K562 (cell line): ENCODE measurements around the gene CALU. TPM values are rescaled to one million over a fixed set of nuclear protein-coding genes. Genes with fewer than 3 reads are reported as not detected.

ENCODE experiments used
- ELF4 ChIP-seq: fragments of 450-650 bp; formaldehyde crosslinking; IDR thresholded peaks from 2 replicates; pipeline ENCODE4 v1.4.0; 2022; ENCODE audit warnings: missing genetic modification characterization
- KLF1 ChIP-seq: fragments of 450-650 bp; IDR thresholded peaks from 2 replicates; pipeline ENCODE4 v1.6.1; 2016; ENCODE audit warnings: missing genetic modification characterization, missing compliant biosample characterization
- PRMT5 ChIP-seq: sonication (generic); formaldehyde crosslinking; IDR thresholded peaks from 2 replicates; pipeline ENCODE4 v1.5.0; 2020; ENCODE audit warnings: missing genetic modification reagents
- RFX5 ChIP-seq: IDR thresholded peaks from 2 replicates; pipeline ENCODE4 v1.6.1; 2011; ENCODE audit warnings: low read depth, mild to moderate bottlenecking, improper control_type of control experiment, low read length
- RHOXF2B ChIP-seq: fragments of 250-450 bp; sonication (Bioruptor Pico); conservative IDR thresholded peaks from 2 replicates; pipeline ENCODE4 v1.5.1; 2021
- SAFB ChIP-seq: fragments of 200-400 bp; formaldehyde crosslinking; IDR thresholded peaks from 2 replicates; pipeline ENCODE4 v1.6.1; 2017; ENCODE audit warnings: low read depth, low read length, borderline replicate concordance
- SMARCB1 ChIP-seq: IDR thresholded peaks from 2 replicates; pipeline ENCODE4 v1.6.1; 2011; ENCODE audit warnings: improper control_type of control experiment, low read depth; ENCODE audit not compliant: insufficient read length
- SP2 ChIP-seq: IDR thresholded peaks from 2 replicates; pipeline ENCODE4 v1.6.1; 2011; ENCODE audit warnings: mild to moderate bottlenecking, low read depth, low read length, moderate library complexity; ENCODE audit not compliant: poor library complexity, severe bottlenecking; ENCODE audit errors: extremely low read depth
- TARDBP ChIP-seq: fragments of 450-650 bp; IDR thresholded peaks from 2 replicates; pipeline ENCODE4 v1.6.1; 2016
- ZNF584 ChIP-seq: fragments of 200-800 bp; sonication (Bioruptor generic); IDR thresholded peaks from 2 replicates; pipeline ENCODE4 v1.6.1; 2016; ENCODE audit warnings: low read depth, mild to moderate bottlenecking, missing genetic modification characterization, missing compliant biosample characterization
- ZNF668 ChIP-seq: fragments of 250-450 bp; sonication (Bioruptor Pico); IDR thresholded peaks from 2 replicates; pipeline ENCODE4 v1.8.0; 2022; ENCODE audit warnings: mild to moderate bottlenecking, inconsistent platforms
- polyA plus RNA-seq, 8 experiments: library from polyadenylated mRNA; depleted of rRNA in 4 of 8; stranded (reverse) in 5 of 8; unstranded in 3 of 8; fragments of >200 nt; fragmentation: Nextera tagmentation in 2 of 8; fragmentation: Illumina TruSeq in 1 of 8; extraction: Ambion mirVana in 2 of 8; extraction: Trizol in 1 of 8; gene quantifications; 2 replicates each; pipeline versions ENCODE4 v1.2.1 to v1.2.3, GENCODE V29; 2011 to 2014; ENCODE audit warnings: inconsistent platforms in 1 of 8, missing spikeins in 1 of 8
- total RNA-seq, 7 experiments: library from RNA; depleted of rRNA in 6 of 7; stranded (reverse); fragments of >200 nt in 6 of 7; fragmentation: Illumina TruSeq in 2 of 7; extraction: Trizol in 2 of 7; gene quantifications; 2 replicates each; pipeline versions ENCODE4 v1.2.1 to v1.2.3, GENCODE V29; 2011 to 2021; ENCODE audit warnings: low replicate concordance in 1 of 7
- TF ChIP-seq, protein P1 (sequence below): IDR thresholded peaks from 2 replicates; pipeline ENCODE4 v1.6.1; 2016; ENCODE audit warnings: missing genetic modification characterization, missing compliant biosample characterization
- TF ChIP-seq, protein P2 (sequence below): sonication (generic); formaldehyde crosslinking; IDR thresholded peaks from 2 replicates; pipeline ENCODE4 v1.8.1; 2023; ENCODE audit warnings: mild to moderate bottlenecking, missing genetic modification reagents
- TF ChIP-seq, protein P3 (sequence below): fragments of 200-600 bp; sonication (generic); IDR thresholded peaks from one replicate; pipeline ENCODE4 v1.6.1; 2012; ENCODE audit warnings: mild to moderate bottlenecking, low read depth, low read length, inconsistent platforms

The CALU gene
- total and polyA plus RNA-seq, 9 of the 15 experiments (the other 6 are each of a cell fraction or from before 2014, with no cell fraction given) = 166 to 286 (median 215) TPM

DNA sequence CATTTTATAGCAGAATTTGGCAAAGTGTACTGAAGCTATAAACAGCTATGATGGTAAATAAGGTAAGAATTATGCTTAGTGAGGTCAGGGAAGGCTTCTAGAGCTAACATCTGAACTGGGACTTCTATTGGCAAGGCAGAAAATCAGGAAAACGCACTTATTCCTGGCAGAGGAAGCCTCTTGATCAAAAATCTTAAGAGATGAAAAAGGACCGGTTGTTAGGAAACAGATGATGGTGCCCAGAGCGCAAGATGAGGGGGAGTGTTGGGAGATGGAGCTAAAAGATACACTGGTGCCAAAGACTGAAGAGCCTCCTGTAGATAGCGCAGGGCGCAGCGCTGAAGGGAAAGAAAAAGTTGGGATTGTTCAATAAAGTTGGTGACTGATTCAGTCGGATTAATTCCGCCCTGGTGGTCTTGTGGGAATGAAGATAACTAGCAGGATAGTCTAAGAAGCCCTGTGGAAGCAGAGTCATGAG lies 550 bp upstream of the CALU start (continued):
- TF ChIP-seq ZNF584 = no peak
- no peak for TF ChIP-seq RFX5
- TF ChIP-seq, protein P1, sequence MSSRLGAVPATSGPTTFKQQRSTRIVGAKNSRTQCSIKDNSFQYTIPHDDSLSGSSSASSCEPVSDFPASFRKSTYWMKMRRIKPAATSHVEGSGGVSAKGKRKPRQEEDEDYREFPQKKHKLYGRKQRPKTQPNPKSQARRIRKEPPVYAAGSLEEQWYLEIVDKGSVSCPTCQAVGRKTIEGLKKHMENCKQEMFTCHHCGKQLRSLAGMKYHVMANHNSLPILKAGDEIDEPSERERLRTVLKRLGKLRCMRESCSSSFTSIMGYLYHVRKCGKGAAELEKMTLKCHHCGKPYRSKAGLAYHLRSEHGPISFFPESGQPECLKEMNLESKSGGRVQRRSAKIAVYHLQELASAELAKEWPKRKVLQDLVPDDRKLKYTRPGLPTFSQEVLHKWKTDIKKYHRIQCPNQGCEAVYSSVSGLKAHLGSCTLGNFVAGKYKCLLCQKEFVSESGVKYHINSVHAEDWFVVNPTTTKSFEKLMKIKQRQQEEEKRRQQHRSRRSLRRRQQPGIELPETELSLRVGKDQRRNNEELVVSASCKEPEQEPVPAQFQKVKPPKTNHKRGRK (tag) = no peak
- no peak for TF ChIP-seq RHOXF2B
- TF ChIP-seq, protein P2, sequence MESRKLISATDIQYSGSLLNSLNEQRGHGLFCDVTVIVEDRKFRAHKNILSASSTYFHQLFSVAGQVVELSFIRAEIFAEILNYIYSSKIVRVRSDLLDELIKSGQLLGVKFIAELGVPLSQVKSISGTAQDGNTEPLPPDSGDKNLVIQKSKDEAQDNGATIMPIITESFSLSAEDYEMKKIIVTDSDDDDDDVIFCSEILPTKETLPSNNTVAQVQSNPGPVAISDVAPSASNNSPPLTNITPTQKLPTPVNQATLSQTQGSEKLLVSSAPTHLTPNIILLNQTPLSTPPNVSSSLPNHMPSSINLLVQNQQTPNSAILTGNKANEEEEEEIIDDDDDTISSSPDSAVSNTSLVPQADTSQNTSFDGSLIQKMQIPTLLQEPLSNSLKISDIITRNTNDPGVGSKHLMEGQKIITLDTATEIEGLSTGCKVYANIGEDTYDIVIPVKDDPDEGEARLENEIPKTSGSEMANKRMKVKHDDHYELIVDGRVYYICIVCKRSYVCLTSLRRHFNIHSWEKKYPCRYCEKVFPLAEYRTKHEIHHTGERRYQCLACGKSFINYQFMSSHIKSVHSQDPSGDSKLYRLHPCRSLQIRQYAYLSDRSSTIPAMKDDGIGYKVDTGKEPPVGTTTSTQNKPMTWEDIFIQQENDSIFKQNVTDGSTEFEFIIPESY = peak; percentile 67
- no peak for TF ChIP-seq ZNF668 (CRISPR knock-in tag)
- TF ChIP-seq SP2 = no peak
- no peak for TF ChIP-seq SAFB
- TF ChIP-seq ELF4 = no peak
- no peak for TF ChIP-seq SMARCB1
- TF ChIP-seq, protein P3, sequence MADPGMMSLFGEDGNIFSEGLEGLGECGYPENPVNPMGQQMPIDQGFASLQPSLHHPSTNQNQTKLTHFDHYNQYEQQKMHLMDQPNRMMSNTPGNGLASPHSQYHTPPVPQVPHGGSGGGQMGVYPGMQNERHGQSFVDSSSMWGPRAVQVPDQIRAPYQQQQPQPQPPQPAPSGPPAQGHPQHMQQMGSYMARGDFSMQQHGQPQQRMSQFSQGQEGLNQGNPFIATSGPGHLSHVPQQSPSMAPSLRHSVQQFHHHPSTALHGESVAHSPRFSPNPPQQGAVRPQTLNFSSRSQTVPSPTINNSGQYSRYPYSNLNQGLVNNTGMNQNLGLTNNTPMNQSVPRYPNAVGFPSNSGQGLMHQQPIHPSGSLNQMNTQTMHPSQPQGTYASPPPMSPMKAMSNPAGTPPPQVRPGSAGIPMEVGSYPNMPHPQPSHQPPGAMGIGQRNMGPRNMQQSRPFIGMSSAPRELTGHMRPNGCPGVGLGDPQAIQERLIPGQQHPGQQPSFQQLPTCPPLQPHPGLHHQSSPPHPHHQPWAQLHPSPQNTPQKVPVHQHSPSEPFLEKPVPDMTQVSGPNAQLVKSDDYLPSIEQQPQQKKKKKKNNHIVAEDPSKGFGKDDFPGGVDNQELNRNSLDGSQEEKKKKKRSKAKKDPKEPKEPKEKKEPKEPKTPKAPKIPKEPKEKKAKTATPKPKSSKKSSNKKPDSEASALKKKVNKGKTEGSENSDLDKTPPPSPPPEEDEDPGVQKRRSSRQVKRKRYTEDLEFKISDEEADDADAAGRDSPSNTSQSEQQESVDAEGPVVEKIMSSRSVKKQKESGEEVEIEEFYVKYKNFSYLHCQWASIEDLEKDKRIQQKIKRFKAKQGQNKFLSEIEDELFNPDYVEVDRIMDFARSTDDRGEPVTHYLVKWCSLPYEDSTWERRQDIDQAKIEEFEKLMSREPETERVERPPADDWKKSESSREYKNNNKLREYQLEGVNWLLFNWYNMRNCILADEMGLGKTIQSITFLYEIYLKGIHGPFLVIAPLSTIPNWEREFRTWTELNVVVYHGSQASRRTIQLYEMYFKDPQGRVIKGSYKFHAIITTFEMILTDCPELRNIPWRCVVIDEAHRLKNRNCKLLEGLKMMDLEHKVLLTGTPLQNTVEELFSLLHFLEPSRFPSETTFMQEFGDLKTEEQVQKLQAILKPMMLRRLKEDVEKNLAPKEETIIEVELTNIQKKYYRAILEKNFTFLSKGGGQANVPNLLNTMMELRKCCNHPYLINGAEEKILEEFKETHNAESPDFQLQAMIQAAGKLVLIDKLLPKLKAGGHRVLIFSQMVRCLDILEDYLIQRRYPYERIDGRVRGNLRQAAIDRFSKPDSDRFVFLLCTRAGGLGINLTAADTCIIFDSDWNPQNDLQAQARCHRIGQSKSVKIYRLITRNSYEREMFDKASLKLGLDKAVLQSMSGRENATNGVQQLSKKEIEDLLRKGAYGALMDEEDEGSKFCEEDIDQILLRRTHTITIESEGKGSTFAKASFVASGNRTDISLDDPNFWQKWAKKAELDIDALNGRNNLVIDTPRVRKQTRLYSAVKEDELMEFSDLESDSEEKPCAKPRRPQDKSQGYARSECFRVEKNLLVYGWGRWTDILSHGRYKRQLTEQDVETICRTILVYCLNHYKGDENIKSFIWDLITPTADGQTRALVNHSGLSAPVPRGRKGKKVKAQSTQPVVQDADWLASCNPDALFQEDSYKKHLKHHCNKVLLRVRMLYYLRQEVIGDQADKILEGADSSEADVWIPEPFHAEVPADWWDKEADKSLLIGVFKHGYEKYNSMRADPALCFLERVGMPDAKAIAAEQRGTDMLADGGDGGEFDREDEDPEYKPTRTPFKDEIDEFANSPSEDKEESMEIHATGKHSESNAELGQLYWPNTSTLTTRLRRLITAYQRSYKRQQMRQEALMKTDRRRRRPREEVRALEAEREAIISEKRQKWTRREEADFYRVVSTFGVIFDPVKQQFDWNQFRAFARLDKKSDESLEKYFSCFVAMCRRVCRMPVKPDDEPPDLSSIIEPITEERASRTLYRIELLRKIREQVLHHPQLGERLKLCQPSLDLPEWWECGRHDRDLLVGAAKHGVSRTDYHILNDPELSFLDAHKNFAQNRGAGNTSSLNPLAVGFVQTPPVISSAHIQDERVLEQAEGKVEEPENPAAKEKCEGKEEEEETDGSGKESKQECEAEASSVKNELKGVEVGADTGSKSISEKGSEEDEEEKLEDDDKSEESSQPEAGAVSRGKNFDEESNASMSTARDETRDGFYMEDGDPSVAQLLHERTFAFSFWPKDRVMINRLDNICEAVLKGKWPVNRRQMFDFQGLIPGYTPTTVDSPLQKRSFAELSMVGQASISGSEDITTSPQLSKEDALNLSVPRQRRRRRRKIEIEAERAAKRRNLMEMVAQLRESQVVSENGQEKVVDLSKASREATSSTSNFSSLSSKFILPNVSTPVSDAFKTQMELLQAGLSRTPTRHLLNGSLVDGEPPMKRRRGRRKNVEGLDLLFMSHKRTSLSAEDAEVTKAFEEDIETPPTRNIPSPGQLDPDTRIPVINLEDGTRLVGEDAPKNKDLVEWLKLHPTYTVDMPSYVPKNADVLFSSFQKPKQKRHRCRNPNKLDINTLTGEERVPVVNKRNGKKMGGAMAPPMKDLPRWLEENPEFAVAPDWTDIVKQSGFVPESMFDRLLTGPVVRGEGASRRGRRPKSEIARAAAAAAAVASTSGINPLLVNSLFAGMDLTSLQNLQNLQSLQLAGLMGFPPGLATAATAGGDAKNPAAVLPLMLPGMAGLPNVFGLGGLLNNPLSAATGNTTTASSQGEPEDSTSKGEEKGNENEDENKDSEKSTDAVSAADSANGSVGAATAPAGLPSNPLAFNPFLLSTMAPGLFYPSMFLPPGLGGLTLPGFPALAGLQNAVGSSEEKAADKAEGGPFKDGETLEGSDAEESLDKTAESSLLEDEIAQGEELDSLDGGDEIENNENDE = no peak
- no peak for TF ChIP-seq TARDBP
- TF ChIP-seq PRMT5 (CRISPR knock-in tag) = no peak
- no peak for TF ChIP-seq KLF1 (tag)
